Hepatocyte (in vitro differentiated cells): ENCODE data around the gene LRBA. TPM values are rescaled to one million over a fixed set of nuclear protein-coding genes. Genes with fewer than 3 reads are reported as not detected.

ENCODE experiments used
- DNase-seq: peaks from one replicate; pipeline ENCODE4 v3.0.0-alpha.2; 2016; ENCODE audit warnings: low spot score
- H2AFZ ChIP-seq: fragments of 200-600 bp; sonication (generic); 2 replicates; pipeline ENCODE4 v1.6.0; 2016; ENCODE audit warnings: antibody characterized with exemption, mild to moderate bottlenecking
- H3K27ac ChIP-seq: fragments of 200-600 bp; sonication (generic); 2 replicates; pipeline ENCODE4 v1.5.1; 2016; ENCODE audit warnings: mild to moderate bottlenecking
- H3K27me3 ChIP-seq: fragments of 200-600 bp; sonication (generic); 2 replicates; pipeline ENCODE4 v1.6.1; 2016
- H3K36me3 ChIP-seq: fragments of 200-600 bp; sonication (generic); replicated peaks from 2 replicates; pipeline ENCODE4 v1.5.1; 2016; ENCODE audit warnings: low read depth; ENCODE audit not compliant: insufficient read depth
- H3K4me1 ChIP-seq: fragments of 200-600 bp; sonication (generic); 2 replicates; pipeline ENCODE4 v1.5.1; 2016; ENCODE audit warnings: mild to moderate bottlenecking, moderate library complexity; ENCODE audit not compliant: insufficient read depth
- H3K4me2 ChIP-seq: fragments of 200-600 bp; sonication (generic); 2 replicates; pipeline ENCODE4 v1.6.0; 2016
- H3K4me3 ChIP-seq: fragments of 200-600 bp; sonication (generic); 2 replicates; pipeline ENCODE4 v1.5.1; 2016; ENCODE audit warnings: mild to moderate bottlenecking
- H3K79me2 ChIP-seq: fragments of 200-600 bp; sonication (generic); 2 replicates; pipeline ENCODE4 v1.6.0; 2017; ENCODE audit warnings: mild to moderate bottlenecking
- H3K9me2 ChIP-seq: fragments of 200-600 bp; sonication (generic); replicated peaks from 2 replicates; pipeline ENCODE4 v1.6.0; 2017; ENCODE audit warnings: mild to moderate bottlenecking; ENCODE audit not compliant: insufficient read depth
- H3K9me3 ChIP-seq: fragments of 200-600 bp; sonication (generic); 2 replicates; pipeline ENCODE4 v1.5.1; 2016; ENCODE audit warnings: low read depth, mild to moderate bottlenecking
- H4K20me1 ChIP-seq: fragments of 200-600 bp; sonication (generic); 2 replicates; pipeline ENCODE4 v1.6.0; 2016; ENCODE audit warnings: mild to moderate bottlenecking; ENCODE audit not compliant: insufficient read depth, poor library complexity, severe bottlenecking
- CTCF ChIP-seq: fragments of 200-600 bp; sonication (generic); IDR thresholded peaks from 2 replicates; pipeline ENCODE4 v1.5.1; 2016; ENCODE audit warnings: antibody characterized with exemption, mild to moderate bottlenecking; ENCODE audit not compliant: poor library complexity
- EZH2 ChIP-seq: fragments of 200-600 bp; sonication (generic); IDR thresholded peaks from 2 replicates; pipeline ENCODE4 v1.6.1; 2016; ENCODE audit warnings: antibody characterized with exemption, mild to moderate bottlenecking, borderline replicate concordance
- EZH2phosphoT487 ChIP-seq: fragments of 200-600 bp; sonication (generic); IDR thresholded peaks from one replicate; pipeline ENCODE4 v1.6.1; 2018; ENCODE audit warnings: antibody characterized with exemption, mild to moderate bottlenecking, low read depth, moderate library complexity; ENCODE audit not compliant: unreplicated experiment, severe bottlenecking
- WGBS: methylation state at CpG from one replicate; pipeline ENCODE4 v1.1.6; 2016; ENCODE audit warnings: low lambda C conversion rate; ENCODE audit errors: missing lambda C conversion rate; 5-methylcytosine and 5-hydroxymethylcytosine counted together
- polyA plus RNA-seq: library from polyadenylated mRNA; unstranded; fragments of >200 nt; fragmentation: Nextera tagmentation; extraction: Ambion mirVana; gene quantifications from 2 replicates; pipeline ENCODE4 v1.2.1, GENCODE V29; 2016
- total RNA-seq: library from RNA; depleted of rRNA; stranded (reverse); fragments of >200 nt; gene quantifications from 2 replicates; pipeline ENCODE4 v1.2.3, GENCODE V29; 2014

LRBA gene
- total and polyA plus RNA-seq, 2 experiments from 2014 or later: 14.1 to 69.4 TPM

- H3K27ac ChIP-seq: no peak overlapping the region
- DNase-seq: no peak
- H3K4me2 ChIP-seq: no peak overlapping the region
- WGBS: 68% methylated on average over 4 of the region's 4 CpGs
- H3K4me3 ChIP-seq: no peak overlapping the region
- H3K9me2 ChIP-seq: no peaks in the 10 kb centered on the region
- H3K36me3 ChIP-seq: no peaks in the 10 kb centered on the region
- TF ChIP-seq EZH2: no peak
- no peak for TF ChIP-seq CTCF
- TF ChIP-seq EZH2phosphoT487: no peak
- no peaks in the 10 kb centered on the region for H4K20me1 ChIP-seq
- H3K9me3 ChIP-seq: no peaks in the 10 kb centered on the region
- H3K4me1 ChIP-seq: no peaks in the 10 kb centered on the region
- H3K79me2 ChIP-seq: no peaks in the 10 kb centered on the region
- H2AFZ ChIP-seq: no peak overlapping the region
- no peaks in the 10 kb centered on the region for H3K27me3 ChIP-seq
These were observed 230.8 kb downstream of the LRBA start for GRCh38 chr4:150784305-150784704.

GRCh38 chr4:150782921-150783320, 232.2 kb downstream of the LRBA start:
- WGBS: 69% methylated on average over 2 of the region's 2 CpGs
- H3K4me3 ChIP-seq: no peak overlapping the region
- no peak overlapping the region for H3K27ac ChIP-seq
- TF ChIP-seq CTCF: no peak
- TF ChIP-seq EZH2phosphoT487: no peak
- TF ChIP-seq EZH2: no peak
- H3K79me2 ChIP-seq: no peaks in the 10 kb centered on the region
- H4K20me1 ChIP-seq: no peaks in the 10 kb centered on the region
- no peaks in the 10 kb centered on the region for H3K27me3 ChIP-seq
- H3K9me3 ChIP-seq: no peaks in the 10 kb centered on the region
- DNase-seq: no peak
- H3K4me2 ChIP-seq: no peak overlapping the region
- no peaks in the 10 kb centered on the region for H3K9me2 ChIP-seq
- no peak overlapping the region for H2AFZ ChIP-seq
- H3K4me1 ChIP-seq: no peaks in the 10 kb centered on the region
- no peaks in the 10 kb centered on the region for H3K36me3 ChIP-seq

- H3K79me2 ChIP-seq: no peaks in the 10 kb centered on the region
- no peaks in the 10 kb centered on the region for H3K4me1 ChIP-seq
- no peak for DNase-seq
- H3K9me2 ChIP-seq: no peaks in the 10 kb centered on the region
- H3K36me3 ChIP-seq: no peaks in the 10 kb centered on the region
- no peak overlapping the region for H2AFZ ChIP-seq
- no peaks in the 10 kb centered on the region for H3K9me3 ChIP-seq
- H3K27ac ChIP-seq: no peak overlapping the region
- H3K4me3 ChIP-seq: no peak overlapping the region
- H3K27me3 ChIP-seq: no peaks in the 10 kb centered on the region
- H3K4me2 ChIP-seq: no peak overlapping the region
- WGBS: 82% methylated on average over 2 of the region's 2 CpGs
- no peaks in the 10 kb centered on the region for H4K20me1 ChIP-seq
- no peak for TF ChIP-seq EZH2phosphoT487
- TF ChIP-seq EZH2: no peak
- no peak for TF ChIP-seq CTCF
These were observed 232.8 kb downstream of the LRBA start for GRCh38 chr4:150782311-150782710.

- Histone ChIP-seq H3K9me2 (no peaks in the 10 kb centered on the region), H3K4me1 (no peaks in the 10 kb centered on the region), H3K36me3 (no peaks in the 10 kb centered on the region), H3K4me3 (no peak overlapping the region), H3K9me3 (no peaks in the 10 kb centered on the region), H4K20me1 (no peaks in the 10 kb centered on the region), H3K4me2 (no peak overlapping the region), H3K79me2 (no peaks in the 10 kb centered on the region), H3K27me3 (no peaks in the 10 kb centered on the region), H2AFZ (no peak overlapping the region), H3K27ac (no peak overlapping the region)
- no peak for DNase-seq
- 96% methylated on average over 6 of the region's 6 CpGs for WGBS
- TF ChIP-seq EZH2phosphoT487 (no peak), EZH2 (no peak), CTCF (no peak)
These were observed 233.9 kb downstream of the LRBA start for GRCh38 chr4:150781191-150781590.
